Type B pancreatic cell (in vitro differentiated cells): ENCODE results near the gene MARS1. TPM values are rescaled to one million over a fixed set of nuclear protein-coding genes. Genes with fewer than 3 reads are reported as not detected.
"Not testable (repeated sequence)": the region's sequence is repeated elsewhere in the genome, so short reads cannot be mapped to it uniquely, and the experiment has no call there.

Source experiments
- DNase-seq: peaks from one replicate; pipeline ENCODE4 v3.0.0; 2021; ENCODE audit warnings: mixed read lengths; ENCODE audit not compliant: unreplicated experiment; ENCODE audit errors: extremely low spot score
- H3K27ac Mint-ChIP-seq: 2 replicates; pipeline ENCODE4 v1.8.0; 2021; ENCODE audit warnings: mild to moderate bottlenecking, mixed read lengths
- H3K27me3 Mint-ChIP-seq: 2 replicates; pipeline ENCODE4 v1.8.0; 2021; ENCODE audit warnings: mixed read lengths
- H3K36me3 Mint-ChIP-seq: 2 replicates; pipeline ENCODE4 v1.8.0; 2021; ENCODE audit warnings: mixed read lengths
- H3K4me1 Mint-ChIP-seq: one replicate; pipeline ENCODE4 v1.8.0; 2021; ENCODE audit warnings: mixed read lengths; ENCODE audit not compliant: unreplicated experiment
- H3K4me3 Mint-ChIP-seq: 2 replicates; pipeline ENCODE4 v1.8.0; 2021; ENCODE audit warnings: mild to moderate bottlenecking, mixed read lengths
- H3K9me3 Mint-ChIP-seq: 2 replicates; pipeline ENCODE4 v1.8.0; 2021; ENCODE audit warnings: mixed read lengths
- long read RNA-seq: library from polyadenylated mRNA; unstranded; transcript quantifications from one replicate; pipeline ENCODE4 v2.0.0, GENCODE V29; 2020
- total RNA-seq: library from RNA; stranded (reverse); gene quantifications from 2 replicates; pipeline ENCODE4 v1.2.1, GENCODE V29; 2021; ENCODE audit warnings: low replicate concordance
- TF ChIP-seq, protein P1 (sequence below): fragments of 200-600 bp; sonication (generic); conservative IDR thresholded peaks from 2 replicates; pipeline ENCODE4 v1.5.0; 2021; ENCODE audit warnings: antibody characterized with exemption, mild to moderate bottlenecking

The MARS1 gene
- total RNA-seq: 200 and 211 TPM in 2 replicates
- long read RNA-seq, transcript MARS-201 (21 exons, 2,905 nt): major isoform, 569 of 742 reads
- long read RNA-seq, partial matches to known transcripts: 78 of 742 reads
- long read RNA-seq, other reads (novel, unspliced or antisense): 95 of 742 reads

GRCh38 chr12:57487597-57488401, at the start of gene MARS1:
MARS1 (plus strand) TSS chr12:57488068; CDS start chr12:57488091, 23 bp downstream.
- peak within 1 kb of the TSS; percentile 100 for H3K4me3 Mint-ChIP-seq
- H3K36me3 Mint-ChIP-seq: peaks cover 21% of the 10 kb centered on the region
- DNase-seq: peak; percentile 90
- peaks cover 6% of the 10 kb centered on the region for H3K27me3 Mint-ChIP-seq
- H3K9me3 Mint-ChIP-seq: no peaks in the 10 kb centered on the region
- peak within 1 kb of the TSS; percentile 92 for H3K27ac Mint-ChIP-seq
- TF ChIP-seq, protein P1, sequence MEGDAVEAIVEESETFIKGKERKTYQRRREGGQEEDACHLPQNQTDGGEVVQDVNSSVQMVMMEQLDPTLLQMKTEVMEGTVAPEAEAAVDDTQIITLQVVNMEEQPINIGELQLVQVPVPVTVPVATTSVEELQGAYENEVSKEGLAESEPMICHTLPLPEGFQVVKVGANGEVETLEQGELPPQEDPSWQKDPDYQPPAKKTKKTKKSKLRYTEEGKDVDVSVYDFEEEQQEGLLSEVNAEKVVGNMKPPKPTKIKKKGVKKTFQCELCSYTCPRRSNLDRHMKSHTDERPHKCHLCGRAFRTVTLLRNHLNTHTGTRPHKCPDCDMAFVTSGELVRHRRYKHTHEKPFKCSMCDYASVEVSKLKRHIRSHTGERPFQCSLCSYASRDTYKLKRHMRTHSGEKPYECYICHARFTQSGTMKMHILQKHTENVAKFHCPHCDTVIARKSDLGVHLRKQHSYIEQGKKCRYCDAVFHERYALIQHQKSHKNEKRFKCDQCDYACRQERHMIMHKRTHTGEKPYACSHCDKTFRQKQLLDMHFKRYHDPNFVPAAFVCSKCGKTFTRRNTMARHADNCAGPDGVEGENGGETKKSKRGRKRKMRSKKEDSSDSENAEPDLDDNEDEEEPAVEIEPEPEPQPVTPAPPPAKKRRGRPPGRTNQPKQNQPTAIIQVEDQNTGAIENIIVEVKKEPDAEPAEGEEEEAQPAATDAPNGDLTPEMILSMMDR: no peak
- peaks cover 20% of the 10 kb centered on the region for H3K4me1 Mint-ChIP-seq

DNA sequence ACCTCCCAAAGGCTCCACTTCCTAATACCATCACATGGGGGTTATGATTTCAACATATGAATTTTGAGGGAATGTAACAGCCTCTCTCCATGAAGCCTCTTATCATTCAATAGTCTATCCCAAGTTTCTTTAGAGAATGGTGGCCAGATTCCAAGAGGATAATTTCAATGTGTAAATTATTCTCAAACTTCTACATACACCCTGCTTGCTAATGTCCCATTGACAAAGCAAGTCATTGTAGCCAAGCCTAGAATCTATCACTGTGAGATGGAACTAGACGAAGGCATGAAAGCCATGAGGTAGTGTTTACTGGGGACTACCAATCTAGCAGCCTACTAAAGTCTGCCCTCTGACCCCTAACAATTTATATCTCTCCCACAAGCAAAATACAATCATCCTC, 49.5 kb upstream of the MARS1 start:
- Mint-ChIP-seq H3K4me1 (peaks cover 5% of the 10 kb centered on the region), H3K27ac (no peak overlapping the region), H3K9me3 (peaks cover 4% of the 10 kb centered on the region), H3K4me3 (no peak overlapping the region), H3K27me3 (no peaks in the 10 kb centered on the region), H3K36me3 (no peaks in the 10 kb centered on the region)
- TF ChIP-seq, protein P1: no peak
- no peak for DNase-seq

- Mint-ChIP-seq H3K27me3 (no peaks in the 10 kb centered on the region), H3K36me3 (no peaks in the 10 kb centered on the region), H3K4me1 (peaks cover 5% of the 10 kb centered on the region), H3K9me3 (peaks cover 4% of the 10 kb centered on the region), H3K4me3 (no peak overlapping the region), H3K27ac (no peak overlapping the region)
- TF ChIP-seq, protein P1: no peak
- no peak for DNase-seq
Measured at GRCh38 chr12:57439762-57440266, 48.1 kb upstream of the MARS1 start.

- not testable (repeated sequence) for H3K4me1 Mint-ChIP-seq, H3K27ac Mint-ChIP-seq, H3K27me3 Mint-ChIP-seq, H3K9me3 Mint-ChIP-seq, H3K4me3 Mint-ChIP-seq, DNase-seq, H3K36me3 Mint-ChIP-seq
Measured at GRCh38 chr12:57441393-57441792, 46.5 kb upstream of the MARS1 start.

- DNase-seq: no peak
- Mint-ChIP-seq H3K36me3 (no peaks in the 10 kb centered on the region), H3K4me1 (no peaks in the 10 kb centered on the region), H3K27ac (no peak overlapping the region), H3K9me3 (peaks cover 4% of the 10 kb centered on the region), H3K4me3 (no peak overlapping the region), H3K27me3 (no peaks in the 10 kb centered on the region)
- TF ChIP-seq, protein P1: no peak
Measured at GRCh38 chr12:57441846-57442427, 45.9 kb upstream of the MARS1 start.

DNA sequence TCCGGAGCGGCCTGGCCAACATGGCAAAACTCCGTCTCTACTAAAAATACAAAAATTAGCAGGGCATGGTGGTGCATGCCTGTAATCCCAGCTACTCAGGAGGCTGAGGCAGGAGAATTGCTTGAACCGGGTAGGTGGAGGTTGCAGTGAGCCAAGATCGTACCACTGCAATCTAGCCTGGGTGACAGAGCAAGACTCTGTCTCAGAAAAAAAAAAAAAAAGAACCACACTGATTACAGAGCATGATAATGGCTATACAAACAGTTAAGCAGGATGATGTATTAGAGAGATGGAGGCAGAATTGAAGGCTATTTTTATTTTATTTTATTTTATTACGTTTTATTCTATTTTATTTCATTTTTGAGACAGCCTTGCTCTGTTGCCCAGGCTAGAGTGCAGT, 43.5 kb upstream of the MARS1 start:
- H3K27ac Mint-ChIP-seq, H3K36me3 Mint-ChIP-seq, H3K9me3 Mint-ChIP-seq, DNase-seq, H3K4me1 Mint-ChIP-seq, H3K4me3 Mint-ChIP-seq, H3K27me3 Mint-ChIP-seq: not testable (repeated sequence)
